ENCODE measurements around the gene ROR1.

Gene ROR1

DNA sequence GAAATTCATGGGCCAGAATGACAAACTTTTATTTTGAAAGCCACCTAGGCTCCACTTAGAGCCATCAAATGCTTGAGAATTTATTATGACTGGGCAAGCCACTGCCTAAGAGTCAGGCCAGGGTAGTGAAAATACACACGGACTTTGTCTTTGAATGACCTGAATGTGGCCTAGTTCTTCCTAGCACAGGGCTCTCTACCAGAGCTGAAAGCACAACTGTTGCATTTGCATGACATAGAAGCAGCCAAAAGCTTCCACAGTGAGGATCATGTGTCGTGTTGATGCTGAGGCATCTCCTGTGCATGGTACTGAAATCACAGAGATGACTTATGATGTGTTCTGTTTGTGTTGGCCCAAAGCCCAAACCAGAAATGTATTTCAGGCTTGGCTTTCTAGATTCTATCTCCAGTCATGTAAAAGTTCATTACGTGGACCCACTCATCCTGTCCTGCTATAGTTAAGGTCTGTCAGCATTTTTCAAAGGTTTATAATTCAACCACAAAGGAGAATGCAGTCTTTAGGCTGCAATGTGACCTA lies 265.6 kb downstream of the ROR1 start:
- DNase-seq (ENCODE audit: low spot score): no peak
- in situ Hi-C loops (cut with MboI; ENCODE audit: low sequenced_read_pairs, unreplicated experiment): no loop called here
- TF ChIP-seq, protein P1, sequence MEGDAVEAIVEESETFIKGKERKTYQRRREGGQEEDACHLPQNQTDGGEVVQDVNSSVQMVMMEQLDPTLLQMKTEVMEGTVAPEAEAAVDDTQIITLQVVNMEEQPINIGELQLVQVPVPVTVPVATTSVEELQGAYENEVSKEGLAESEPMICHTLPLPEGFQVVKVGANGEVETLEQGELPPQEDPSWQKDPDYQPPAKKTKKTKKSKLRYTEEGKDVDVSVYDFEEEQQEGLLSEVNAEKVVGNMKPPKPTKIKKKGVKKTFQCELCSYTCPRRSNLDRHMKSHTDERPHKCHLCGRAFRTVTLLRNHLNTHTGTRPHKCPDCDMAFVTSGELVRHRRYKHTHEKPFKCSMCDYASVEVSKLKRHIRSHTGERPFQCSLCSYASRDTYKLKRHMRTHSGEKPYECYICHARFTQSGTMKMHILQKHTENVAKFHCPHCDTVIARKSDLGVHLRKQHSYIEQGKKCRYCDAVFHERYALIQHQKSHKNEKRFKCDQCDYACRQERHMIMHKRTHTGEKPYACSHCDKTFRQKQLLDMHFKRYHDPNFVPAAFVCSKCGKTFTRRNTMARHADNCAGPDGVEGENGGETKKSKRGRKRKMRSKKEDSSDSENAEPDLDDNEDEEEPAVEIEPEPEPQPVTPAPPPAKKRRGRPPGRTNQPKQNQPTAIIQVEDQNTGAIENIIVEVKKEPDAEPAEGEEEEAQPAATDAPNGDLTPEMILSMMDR (IDR thresholded peaks at IDR 0.05; ENCODE audit: borderline replicate concordance, control extremely low read depth, extremely low read depth, insufficient read depth, missing control alignments): no peak

DNA sequence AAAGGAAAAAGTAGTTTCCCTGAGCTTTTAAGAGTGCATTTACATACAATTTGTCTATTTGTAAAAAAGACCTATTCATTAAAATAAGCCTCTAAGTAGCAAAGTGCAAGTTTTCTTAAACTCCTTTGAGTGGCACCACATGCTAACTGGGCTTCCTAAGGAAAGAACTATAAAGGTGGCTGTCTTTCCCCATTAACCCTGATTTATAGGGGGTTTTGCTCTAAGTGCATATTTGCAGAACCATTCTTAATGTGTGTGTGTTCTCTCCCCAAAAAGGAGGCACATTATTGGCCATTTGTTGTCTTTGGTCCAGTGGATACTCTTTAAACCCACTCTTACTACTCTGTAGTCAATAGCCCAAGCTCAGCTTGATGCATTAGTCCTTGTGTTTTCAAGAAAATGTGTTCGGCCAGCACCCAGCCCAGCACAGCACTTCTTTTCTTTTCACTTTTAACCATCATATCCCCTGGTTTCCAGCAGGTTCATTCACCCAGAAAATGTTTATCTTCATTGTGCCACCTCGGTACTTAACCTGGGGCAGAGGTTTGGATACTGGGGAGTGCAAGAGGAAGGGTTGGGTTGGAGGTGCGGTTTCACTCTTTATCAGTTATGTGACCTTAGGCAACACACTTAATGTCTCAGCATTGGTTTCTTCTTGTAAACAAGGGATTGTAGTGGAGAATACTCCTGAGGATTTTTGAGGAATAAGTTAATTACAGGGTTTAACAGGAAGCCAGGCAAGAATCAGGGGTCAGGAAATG lies 267.7 kb downstream of the ROR1 start:
- in situ Hi-C loops (cut with MboI; ENCODE audit: low sequenced_read_pairs, unreplicated experiment): no loop called here
- no peak for DNase-seq (ENCODE audit: low spot score)
- TF ChIP-seq, protein P1 (IDR thresholded peaks at IDR 0.05; ENCODE audit: borderline replicate concordance, control extremely low read depth, extremely low read depth, insufficient read depth, missing control alignments): no peak

- no peak for DNase-seq (ENCODE audit: low spot score)
- TF ChIP-seq, protein P1 (IDR thresholded peaks at IDR 0.05; ENCODE audit: borderline replicate concordance, control extremely low read depth, extremely low read depth, insufficient read depth, missing control alignments): no peak
- in situ Hi-C loops (cut with MboI; ENCODE audit: low sequenced_read_pairs, unreplicated experiment): no loop called here
These were observed 268.7 kb downstream of the ROR1 start for GRCh38 chr1:64042331-64043100.

DNA sequence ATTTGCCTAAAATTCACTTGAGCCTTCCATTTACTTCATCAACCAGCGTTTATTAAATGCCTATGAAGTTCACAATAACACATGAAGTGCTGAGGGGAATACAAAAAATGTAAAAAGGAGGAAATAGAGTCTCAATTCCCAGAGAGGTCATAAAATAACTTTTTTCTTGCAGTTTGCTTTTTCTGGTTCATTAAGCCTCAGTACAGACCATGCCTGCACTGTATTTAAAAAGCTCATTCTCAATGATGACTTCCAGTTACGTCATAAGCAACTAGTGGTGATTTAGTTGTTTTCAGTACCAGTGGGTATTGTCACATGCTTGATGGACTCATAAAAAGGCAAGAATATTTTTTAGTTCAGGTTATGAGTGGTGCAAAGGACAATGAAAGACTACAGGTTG lies 269.5 kb downstream of the ROR1 start:
- in situ Hi-C loops (cut with MboI; ENCODE audit: low sequenced_read_pairs, unreplicated experiment): no loop called here
- DNase-seq (ENCODE audit: low spot score): no peak
- TF ChIP-seq, protein P1 (IDR thresholded peaks at IDR 0.05; ENCODE audit: borderline replicate concordance, control extremely low read depth, extremely low read depth, insufficient read depth, missing control alignments): no peak

- DNase-seq (ENCODE audit: low spot score): no peak
- in situ Hi-C loops (cut with MboI; ENCODE audit: low sequenced_read_pairs, unreplicated experiment): no loop called here
- TF ChIP-seq, protein P1 (IDR thresholded peaks at IDR 0.05; ENCODE audit: borderline replicate concordance, control extremely low read depth, extremely low read depth, insufficient read depth, missing control alignments): no peak
These were observed 270.2 kb downstream of the ROR1 start for GRCh38 chr1:64043976-64044375.

DNA sequence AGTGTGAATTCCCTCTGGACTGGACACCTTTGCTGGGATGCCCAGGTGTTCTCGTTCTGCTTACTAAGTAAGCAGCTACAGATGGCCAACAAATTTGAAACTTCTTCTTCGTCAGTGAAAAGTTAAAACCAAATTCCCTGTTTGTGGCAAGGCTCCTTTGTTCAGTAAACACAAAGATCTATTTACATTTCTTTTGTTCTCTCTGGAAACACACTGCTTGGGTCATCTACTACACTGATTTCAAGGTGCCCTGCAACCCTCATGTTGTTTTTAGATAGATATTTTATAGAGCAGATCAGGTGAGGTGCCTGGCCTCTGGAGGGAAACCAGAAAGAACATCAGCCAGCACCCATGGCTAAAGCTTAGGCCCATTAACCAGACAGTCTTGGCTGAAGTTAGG lies 272.4 kb downstream of the ROR1 start:
- TF ChIP-seq, protein P1 (IDR thresholded peaks at IDR 0.05; ENCODE audit: borderline replicate concordance, control extremely low read depth, extremely low read depth, insufficient read depth, missing control alignments): no peak
- in situ Hi-C loops (cut with MboI; ENCODE audit: low sequenced_read_pairs, unreplicated experiment): no loop called here
- DNase-seq (ENCODE audit: low spot score): no peak
